HG03103 (cell line): ENCODE results near the gene C1QTNF2.

Experiments
- ATAC-seq: cut with Tn5 transposase; IDR thresholded peaks from one replicate; pipeline ENCODE4 v1.9.1; 2021; ENCODE audit warnings: low read depth; ENCODE audit not compliant: unreplicated experiment

The C1QTNF2 gene

GRCh38 chr5:160310552-160311295 lies 59.7 kb downstream of the C1QTNF2 start:
- ATAC-seq = no peak

GRCh38 chr5:160310140-160310539 lies 60.3 kb downstream of the C1QTNF2 start:
- no peak for ATAC-seq

- ATAC-seq = no peak
Measured at GRCh38 chr5:160306696-160307095, 63.7 kb downstream of the C1QTNF2 start.

- no peak for ATAC-seq
Measured at GRCh38 chr5:160305319-160305718, 65.1 kb downstream of the C1QTNF2 start.

- ATAC-seq = no peak
Measured at GRCh38 chr5:160303690-160304089, 66.7 kb downstream of the C1QTNF2 start.

GRCh38 chr5:160298189-160298588 lies 72.2 kb downstream of the C1QTNF2 start:
- ATAC-seq = no peak

GRCh38 chr5:160297776-160298175 lies 72.7 kb downstream of the C1QTNF2 start:
- no peak for ATAC-seq
